DOHH2 (cell line): Measurements from ENCODE around the gene NCF2.

Experiments
- H3F3A ChIP-seq: fragments of 200-600 bp; sonication (generic), shearing (Covaris generic); 2 replicates; pipeline ENCODE4 v1.6.0; 2016; ENCODE audit warnings: antibody characterized with exemption, mild to moderate bottlenecking; ENCODE audit not compliant: control insufficient read depth, insufficient read depth
- H3K27ac ChIP-seq: fragments of 200-600 bp; sonication (generic); 2 replicates; pipeline ENCODE4 v1.5.1; 2014; ENCODE audit warnings: low read depth, mild to moderate bottlenecking, low read length, moderate library complexity
- H3K27me3 ChIP-seq: fragments of 200-600 bp; sonication (generic); 2 replicates; pipeline ENCODE4 v1.6.1; 2014; ENCODE audit warnings: mild to moderate bottlenecking, low read length, mixed read lengths; ENCODE audit not compliant: control insufficient read depth
- H3K36me3 ChIP-seq: fragments of 200-600 bp; sonication (generic); 2 replicates; pipeline ENCODE4 v1.6.1; 2014; ENCODE audit warnings: mild to moderate bottlenecking, low read length, moderate library complexity, mixed read lengths; ENCODE audit not compliant: control insufficient read depth
- H3K4me1 ChIP-seq: fragments of 200-600 bp; sonication (generic); 2 replicates; pipeline ENCODE4 v1.6.1; 2014; ENCODE audit warnings: mild to moderate bottlenecking, low read length, mixed read lengths; ENCODE audit not compliant: control insufficient read depth
- H3K4me2 ChIP-seq: fragments of 200-600 bp; sonication (generic); 2 replicates; pipeline ENCODE4 v1.6.0; 2014; ENCODE audit warnings: mild to moderate bottlenecking, low read length, moderate library complexity
- H3K4me3 ChIP-seq: fragments of 200-600 bp; sonication (generic); 2 replicates; pipeline ENCODE4 v1.5.1; 2014; ENCODE audit warnings: mild to moderate bottlenecking, low read length, mixed read lengths
- H3K79me2 ChIP-seq: fragments of 200-600 bp; sonication (generic); 2 replicates; pipeline ENCODE4 v1.6.1; 2014; ENCODE audit warnings: mild to moderate bottlenecking, low read length, mixed read lengths; ENCODE audit not compliant: control insufficient read depth
- H3K9me2 ChIP-seq: fragments of 200-600 bp; sonication (generic); replicated peaks from 2 replicates; pipeline ENCODE4 v1.6.1; 2014; ENCODE audit warnings: mild to moderate bottlenecking, low read length, mixed read lengths; ENCODE audit not compliant: control insufficient read depth
- H3K9me3 ChIP-seq: fragments of 200-600 bp; sonication (generic); 2 replicates; pipeline ENCODE4 v1.6.1; 2014; ENCODE audit warnings: antibody characterized with exemption, low read length, mixed read lengths; ENCODE audit not compliant: control insufficient read depth, insufficient read depth
- H4K20me1 ChIP-seq: fragments of 200-600 bp; sonication (generic); 2 replicates; pipeline ENCODE4 v1.6.0; 2014; ENCODE audit warnings: low read depth, mild to moderate bottlenecking, antibody characterized with exemption, low read length, moderate library complexity; ENCODE audit not compliant: control insufficient read depth, insufficient read depth
- EZH2phosphoT487 ChIP-seq: fragments of 200-600 bp; sonication (generic); IDR thresholded peaks from 2 replicates; pipeline ENCODE4 v1.6.1; 2017; ENCODE audit warnings: borderline replicate concordance, mild to moderate bottlenecking, antibody characterized with exemption, low read length, moderate library complexity, mixed read lengths
- TF ChIP-seq, protein P1 (sequence below): fragments of 200-600 bp; sonication (generic); IDR thresholded peaks from one replicate; pipeline ENCODE4 v1.5.1; 2014; ENCODE audit warnings: antibody characterized with exemption, mild to moderate bottlenecking, low read depth, low read length; ENCODE audit not compliant: poor library complexity, severe bottlenecking

The NCF2 gene

DNA sequence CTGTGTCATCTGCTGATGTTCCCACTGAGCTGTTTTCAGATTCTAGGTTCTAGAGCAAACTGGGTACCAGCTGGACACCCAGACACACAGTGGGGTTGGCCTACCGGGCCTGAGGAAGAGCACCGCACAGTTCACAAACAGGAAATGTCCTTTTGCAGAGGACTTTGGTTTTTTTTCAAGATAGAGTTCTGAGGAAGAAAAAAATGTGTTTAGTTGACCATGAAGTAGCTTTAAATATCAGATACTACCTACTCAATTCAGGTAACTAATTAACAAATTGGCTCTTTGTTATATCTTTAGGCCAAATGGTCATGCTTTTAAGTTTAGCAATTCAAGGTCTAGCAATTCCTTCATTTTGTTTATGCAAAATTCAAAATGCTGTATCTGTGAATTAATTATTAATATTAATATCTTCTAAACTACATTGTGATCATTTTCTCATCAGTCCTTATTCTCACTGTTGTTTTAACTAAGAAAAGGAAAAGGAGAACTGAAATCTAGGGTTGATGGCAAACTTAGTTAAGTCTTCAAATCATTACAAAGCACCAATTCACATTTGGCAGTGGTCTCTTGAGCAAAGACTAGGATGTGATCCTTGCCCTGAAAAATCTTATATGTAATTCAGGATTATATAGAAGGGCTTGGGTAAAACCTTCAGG lies 17.2 kb upstream of the NCF2 start:
- H3K4me3 ChIP-seq, result no peak overlapping the region
- no peaks in the 10 kb centered on the region for H3K9me2 ChIP-seq
- no peak for TF ChIP-seq EZH2phosphoT487
- TF ChIP-seq, protein P1, sequence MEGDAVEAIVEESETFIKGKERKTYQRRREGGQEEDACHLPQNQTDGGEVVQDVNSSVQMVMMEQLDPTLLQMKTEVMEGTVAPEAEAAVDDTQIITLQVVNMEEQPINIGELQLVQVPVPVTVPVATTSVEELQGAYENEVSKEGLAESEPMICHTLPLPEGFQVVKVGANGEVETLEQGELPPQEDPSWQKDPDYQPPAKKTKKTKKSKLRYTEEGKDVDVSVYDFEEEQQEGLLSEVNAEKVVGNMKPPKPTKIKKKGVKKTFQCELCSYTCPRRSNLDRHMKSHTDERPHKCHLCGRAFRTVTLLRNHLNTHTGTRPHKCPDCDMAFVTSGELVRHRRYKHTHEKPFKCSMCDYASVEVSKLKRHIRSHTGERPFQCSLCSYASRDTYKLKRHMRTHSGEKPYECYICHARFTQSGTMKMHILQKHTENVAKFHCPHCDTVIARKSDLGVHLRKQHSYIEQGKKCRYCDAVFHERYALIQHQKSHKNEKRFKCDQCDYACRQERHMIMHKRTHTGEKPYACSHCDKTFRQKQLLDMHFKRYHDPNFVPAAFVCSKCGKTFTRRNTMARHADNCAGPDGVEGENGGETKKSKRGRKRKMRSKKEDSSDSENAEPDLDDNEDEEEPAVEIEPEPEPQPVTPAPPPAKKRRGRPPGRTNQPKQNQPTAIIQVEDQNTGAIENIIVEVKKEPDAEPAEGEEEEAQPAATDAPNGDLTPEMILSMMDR, result no peak
- no peak overlapping the region for H3K4me2 ChIP-seq
- no peak overlapping the region for H3K27ac ChIP-seq
- no peaks in the 10 kb centered on the region for H3F3A ChIP-seq
- H3K36me3 ChIP-seq, result no peaks in the 10 kb centered on the region
- H3K79me2 ChIP-seq, result no peaks in the 10 kb centered on the region
- peaks cover 24% of the 10 kb centered on the region for H3K4me1 ChIP-seq
- H4K20me1 ChIP-seq, result no peaks in the 10 kb centered on the region
- peaks cover 13% of the 10 kb centered on the region for H3K27me3 ChIP-seq
- H3K9me3 ChIP-seq, result no peaks in the 10 kb centered on the region

DNA sequence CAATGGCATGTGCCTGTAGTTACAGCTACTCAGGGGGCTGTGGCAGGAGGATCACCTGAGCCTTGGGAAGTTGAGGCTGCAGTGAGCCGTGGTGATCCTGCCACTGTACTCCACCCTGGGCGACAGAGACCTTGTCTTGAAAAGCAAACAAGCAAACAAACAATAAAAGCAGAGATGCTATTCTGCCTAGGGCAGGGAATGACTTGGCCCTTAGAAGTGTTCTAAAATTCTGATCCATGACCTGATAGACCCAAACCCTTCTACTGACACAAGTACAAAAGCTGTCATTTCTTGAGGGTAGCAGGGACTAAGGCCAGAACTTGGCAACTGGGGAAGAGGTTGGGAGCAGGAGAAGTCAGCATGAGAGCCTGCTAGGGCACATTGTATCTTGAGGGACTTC lies 15.6 kb upstream of the NCF2 start:
- Histone ChIP-seq H3K4me3 (no peak overlapping the region), H3K27ac (no peak overlapping the region), H3K27me3 (peaks cover 14% of the 10 kb centered on the region), H4K20me1 (no peaks in the 10 kb centered on the region), H3K9me2 (no peaks in the 10 kb centered on the region), H3F3A (no peaks in the 10 kb centered on the region), H3K4me2 (no peak overlapping the region), H3K79me2 (no peaks in the 10 kb centered on the region), H3K9me3 (no peaks in the 10 kb centered on the region), H3K4me1 (peaks cover 24% of the 10 kb centered on the region), H3K36me3 (no peaks in the 10 kb centered on the region)
- TF ChIP-seq, protein P1, result no peak
- TF ChIP-seq EZH2phosphoT487, result no peak

DNA sequence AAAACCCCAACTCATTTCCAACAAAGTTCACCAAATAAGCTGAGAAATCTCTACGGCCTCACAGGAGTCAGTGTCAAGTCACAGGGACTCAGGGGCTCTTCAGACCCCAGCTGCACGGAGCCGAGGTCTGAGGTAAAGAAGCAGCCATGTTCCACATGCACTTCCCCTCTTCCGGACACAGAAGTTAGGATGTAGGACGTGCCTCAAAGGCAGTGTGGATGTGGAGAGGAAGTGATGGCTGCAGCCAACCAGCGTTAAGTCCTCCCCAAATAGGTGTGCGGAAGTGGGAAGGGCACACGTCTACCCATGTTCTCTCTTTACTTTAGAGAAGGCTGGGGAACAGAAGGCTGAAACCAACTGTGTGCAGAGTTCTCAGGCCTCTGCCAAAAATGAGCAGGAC lies 14.6 kb upstream of the NCF2 start:
- Histone ChIP-seq H3K27ac (no peak overlapping the region), H3K9me3 (no peaks in the 10 kb centered on the region), H3F3A (no peaks in the 10 kb centered on the region), H3K4me1 (peaks cover 24% of the 10 kb centered on the region), H3K79me2 (no peaks in the 10 kb centered on the region), H3K9me2 (no peaks in the 10 kb centered on the region), H3K36me3 (no peaks in the 10 kb centered on the region), H4K20me1 (no peaks in the 10 kb centered on the region), H3K27me3 (peaks cover 9% of the 10 kb centered on the region), H3K4me2 (no peak overlapping the region), H3K4me3 (no peak overlapping the region)
- TF ChIP-seq EZH2phosphoT487, result no peak
- TF ChIP-seq, protein P1, result no peak
